ENCODE results near the gene SBF1.

Gene SBF1

DNA sequence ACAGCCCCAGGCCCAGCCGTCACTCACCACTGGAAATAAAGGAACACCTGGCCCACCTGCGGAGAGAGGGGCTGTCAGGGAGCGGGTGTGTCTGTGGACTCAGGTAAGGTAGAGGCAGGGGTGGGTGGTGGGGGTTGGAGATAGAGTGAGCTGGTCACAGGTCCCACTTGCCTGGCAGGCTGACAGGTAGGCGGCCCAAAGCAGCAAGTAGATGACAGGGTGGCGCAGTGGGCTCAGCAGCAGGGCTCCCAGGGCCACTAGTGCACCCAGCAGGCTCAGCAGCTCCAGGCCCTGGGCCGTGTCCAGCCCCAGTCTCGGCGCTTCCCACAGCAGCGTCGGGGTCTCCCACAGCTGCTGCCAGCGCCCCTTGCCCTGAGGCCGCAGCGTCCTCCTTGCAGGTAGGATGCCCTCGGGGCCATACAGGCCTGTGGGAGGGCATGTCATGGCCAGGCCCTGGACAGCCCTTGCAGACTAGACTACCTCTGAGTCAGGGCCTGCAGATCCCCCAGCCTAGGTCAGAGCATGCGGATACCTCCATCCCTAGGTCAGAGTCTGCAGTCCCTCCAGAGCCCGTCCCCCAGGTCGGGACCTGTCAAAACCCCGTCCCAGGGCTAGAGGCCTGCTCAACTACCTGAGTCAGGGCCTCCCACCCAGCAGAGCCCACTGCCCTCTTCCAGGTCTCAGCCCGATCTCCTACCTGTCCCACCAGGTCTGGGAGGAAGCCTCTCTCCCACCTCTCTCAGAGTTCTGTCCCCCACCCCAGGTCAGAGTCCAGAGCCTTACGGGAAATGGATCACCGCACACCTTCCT is 32.0 kb upstream of the SBF1 start:
- DNase-seq = no peak

DNA sequence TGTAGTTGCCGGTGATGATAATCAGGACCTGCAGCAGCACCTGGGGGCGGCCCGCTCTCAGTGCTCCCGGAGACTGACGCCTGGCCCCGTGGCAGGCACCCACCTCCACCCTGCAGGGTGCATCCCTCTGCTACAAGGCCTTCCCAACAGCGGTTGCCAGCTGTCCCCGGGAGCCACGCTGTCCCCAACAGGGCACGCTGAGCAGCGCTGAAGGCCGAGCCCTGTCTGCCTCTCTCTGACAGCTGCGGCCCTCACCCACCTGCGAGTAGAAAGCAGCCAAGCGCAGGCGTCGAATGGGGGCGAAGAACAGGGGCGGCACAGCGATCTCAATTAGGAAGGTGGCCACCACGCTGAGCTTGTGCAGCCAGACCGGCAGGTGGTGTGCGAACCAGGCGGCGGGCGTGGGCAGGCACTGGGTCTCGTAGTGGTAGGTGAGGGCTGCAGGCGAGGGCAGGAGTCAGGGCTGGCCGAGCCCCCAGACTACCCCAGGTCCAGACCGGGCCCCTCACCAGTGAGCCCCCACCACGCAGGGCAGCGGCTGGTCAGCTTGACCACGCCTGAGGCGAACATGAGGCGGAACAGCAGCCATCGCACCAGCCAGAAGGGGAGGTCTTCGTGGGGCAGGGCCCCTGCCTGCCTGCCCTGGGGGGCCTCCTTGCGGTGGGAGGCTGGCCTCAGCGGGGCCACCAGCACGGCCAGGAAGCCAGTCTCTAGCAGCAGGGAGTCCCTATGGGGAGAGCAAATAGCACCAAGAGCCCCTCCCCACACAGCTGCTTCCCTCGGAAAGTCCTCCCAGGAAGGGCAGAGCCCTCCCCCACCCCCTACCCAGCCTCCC is 31.2 kb upstream of the SBF1 start:
- DNase-seq = no peak

DNA sequence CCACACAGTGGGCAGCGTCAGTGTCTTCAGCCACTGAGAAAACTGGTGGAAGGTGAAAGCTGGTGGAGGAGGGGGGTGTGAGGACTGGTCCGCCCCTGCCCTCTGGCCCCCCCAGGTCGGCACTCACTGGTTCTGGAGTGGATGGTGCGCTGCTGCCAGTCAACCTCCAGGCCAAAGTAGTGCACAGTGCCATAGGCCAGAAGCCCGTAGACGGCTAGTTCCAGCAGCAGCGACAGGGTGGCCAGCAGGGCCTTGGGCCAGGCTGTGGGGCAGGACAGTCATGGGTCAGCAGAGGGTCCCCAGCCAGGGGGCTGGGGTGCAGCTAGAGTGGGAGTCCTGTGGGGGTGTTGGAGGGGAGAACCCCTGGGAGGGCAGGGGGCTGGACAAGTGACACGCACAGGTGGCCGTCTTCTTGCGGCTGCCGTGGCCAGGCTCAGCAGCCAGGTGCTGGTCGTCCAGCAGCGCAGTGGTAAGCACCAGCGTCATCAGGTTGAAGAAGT is 30.5 kb upstream of the SBF1 start:
- DNase-seq = no peak

DNA sequence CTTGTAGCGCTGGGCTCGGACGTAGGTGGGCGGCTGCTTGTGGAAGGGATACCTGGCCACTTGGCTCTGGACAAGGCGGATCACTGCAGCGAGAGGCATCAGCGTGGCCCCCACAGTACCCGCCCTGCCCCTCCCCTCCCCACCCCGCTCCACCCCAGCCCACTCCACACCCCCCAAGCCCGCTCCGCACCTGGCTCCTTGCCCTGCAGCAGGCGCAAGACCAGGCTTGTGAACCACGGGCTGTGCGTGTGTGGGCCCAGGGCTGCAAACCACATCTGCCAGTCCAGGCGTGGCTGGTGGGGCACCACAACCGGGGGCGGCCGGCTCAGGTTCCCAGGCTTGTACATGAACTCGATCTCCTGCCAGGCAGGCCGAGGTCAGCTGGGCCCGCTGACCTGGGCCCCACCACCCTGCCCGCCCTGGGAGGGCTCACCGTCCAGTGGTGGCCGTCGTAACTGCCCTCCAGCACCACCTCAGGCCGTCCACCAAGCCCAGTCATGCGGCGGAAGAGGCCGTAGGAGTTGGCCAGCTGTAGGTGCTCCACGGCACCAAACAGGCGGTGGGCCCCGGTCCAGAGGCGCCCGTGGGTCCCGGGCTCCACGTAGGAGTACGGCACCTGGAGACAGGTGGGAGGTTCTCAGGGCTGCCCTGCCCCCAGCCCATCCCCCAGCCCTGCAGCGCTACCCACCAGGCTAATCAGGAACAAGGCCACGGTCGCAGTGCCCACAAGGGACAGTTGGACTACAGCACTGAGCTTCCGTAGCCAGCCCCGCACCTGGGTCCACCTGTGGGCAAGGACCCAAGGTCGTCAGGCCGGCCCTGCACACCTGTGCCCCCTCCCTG is 29.8 kb upstream of the SBF1 start:
- DNase-seq = no peak

DNA sequence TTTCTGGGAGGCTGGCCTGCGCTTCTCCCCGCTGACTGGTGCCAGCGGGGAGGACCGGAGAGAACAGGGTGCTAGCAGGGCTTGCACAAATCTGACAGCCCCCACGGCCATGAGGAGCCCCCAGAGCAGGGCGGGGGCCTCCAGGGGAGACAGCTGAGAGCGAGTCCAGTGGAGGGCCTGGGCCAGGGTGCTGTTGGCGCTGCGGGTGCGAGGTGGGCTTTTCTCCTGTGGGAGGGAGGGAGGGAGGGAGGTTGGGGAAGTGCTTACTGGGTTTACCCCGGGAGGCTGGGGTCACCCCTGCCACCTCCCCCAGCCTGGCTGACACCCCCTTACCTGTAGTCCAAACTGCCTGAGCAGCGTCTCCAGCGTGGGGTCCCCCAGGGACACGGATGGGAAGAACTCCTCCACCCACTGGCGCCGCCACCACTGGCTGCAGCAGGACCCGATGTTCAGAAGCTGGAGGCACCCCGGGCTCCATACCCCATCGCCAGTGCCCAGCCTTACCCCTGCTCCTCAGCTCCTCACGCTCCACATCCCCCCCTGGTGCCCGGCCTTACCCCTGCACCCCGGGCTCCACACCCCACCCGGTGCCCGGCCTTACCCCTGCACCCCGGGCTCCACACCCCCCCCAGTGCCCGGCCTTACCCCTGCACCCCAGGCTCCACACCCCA is 28.8 kb upstream of the SBF1 start:
- no peak for DNase-seq

DNA sequence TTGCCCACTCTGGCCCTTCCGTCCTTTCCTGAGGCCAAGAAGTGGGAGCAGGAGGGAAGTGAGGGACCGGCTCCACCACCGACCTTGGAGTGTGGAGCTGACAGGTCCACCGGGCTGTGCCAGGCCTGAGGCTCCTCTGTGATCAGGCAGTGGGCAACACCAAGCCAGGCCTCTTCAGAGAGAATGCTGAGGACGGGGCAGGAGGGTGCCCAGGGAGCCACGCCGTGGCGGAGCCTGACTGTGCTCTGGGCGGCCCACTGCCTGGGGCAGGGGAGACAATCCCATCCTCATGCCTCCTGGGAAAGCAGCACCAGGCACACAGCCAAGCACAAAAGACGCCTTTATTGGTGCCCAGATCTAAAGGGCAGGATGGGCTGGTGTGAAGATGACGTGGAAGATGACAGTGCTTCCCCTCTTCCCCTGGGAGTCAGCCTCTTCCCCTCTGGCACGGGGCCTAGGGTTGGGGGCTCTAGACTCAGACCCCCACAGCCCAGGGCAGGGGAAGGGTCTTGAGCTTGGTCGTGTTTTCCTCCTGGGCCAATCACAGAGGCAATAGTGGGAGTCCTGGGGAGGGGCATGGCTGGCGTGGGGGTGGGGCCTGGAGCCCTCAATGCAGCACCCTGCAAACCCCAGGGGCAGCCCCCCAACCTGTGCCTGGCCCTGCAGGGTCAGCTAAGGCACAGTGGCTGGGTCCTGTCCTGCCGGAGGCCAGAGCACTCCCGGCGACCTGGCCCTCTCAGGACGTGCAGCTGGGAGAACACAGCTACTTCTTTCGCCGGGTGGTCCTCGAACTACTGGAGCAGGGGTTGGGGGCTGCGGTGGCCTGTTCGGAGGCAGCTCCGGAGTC is 28.0 kb upstream of the SBF1 start:
- DNase-seq = no peak

DNA sequence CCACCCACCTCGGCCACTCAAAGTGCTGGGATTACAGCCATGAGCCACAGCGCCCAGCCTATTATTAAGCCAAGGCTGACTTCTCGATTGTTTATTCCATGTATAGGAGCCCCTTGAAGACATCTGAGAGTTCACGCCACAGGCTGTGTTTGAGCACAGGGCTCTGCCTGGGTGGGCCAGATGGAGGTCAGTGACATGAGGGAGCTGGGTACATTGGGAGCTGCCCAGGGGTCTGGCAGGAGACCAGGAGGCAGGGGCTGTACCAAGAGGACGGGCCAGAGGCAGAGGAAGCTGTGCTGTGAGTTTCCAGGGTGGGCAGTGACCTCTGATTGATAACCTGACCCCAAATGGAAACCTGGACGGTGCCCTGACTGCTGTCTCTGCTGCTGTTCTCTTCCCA is 27.3 kb upstream of the SBF1 start:
- no peak for DNase-seq

DNA sequence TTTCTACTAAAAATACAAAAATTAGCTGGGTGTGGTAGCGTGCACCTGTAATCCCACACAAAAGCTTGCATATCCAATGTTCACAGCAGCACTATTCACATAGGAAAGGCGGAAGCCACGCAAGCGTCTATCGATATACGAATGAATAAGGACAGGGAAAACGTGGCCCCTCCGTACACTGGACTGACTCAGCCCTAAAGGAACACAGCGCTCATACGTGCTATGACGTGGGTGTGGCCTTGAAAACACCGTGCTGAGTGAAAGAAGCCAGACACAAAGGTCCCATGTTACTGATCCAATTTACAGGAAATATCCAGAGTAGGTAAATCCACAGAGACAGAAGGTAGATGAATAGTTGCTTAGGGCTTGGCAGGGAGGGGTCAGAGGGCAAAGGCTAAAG is 25.6 kb upstream of the SBF1 start:
- no peak for DNase-seq

DNA sequence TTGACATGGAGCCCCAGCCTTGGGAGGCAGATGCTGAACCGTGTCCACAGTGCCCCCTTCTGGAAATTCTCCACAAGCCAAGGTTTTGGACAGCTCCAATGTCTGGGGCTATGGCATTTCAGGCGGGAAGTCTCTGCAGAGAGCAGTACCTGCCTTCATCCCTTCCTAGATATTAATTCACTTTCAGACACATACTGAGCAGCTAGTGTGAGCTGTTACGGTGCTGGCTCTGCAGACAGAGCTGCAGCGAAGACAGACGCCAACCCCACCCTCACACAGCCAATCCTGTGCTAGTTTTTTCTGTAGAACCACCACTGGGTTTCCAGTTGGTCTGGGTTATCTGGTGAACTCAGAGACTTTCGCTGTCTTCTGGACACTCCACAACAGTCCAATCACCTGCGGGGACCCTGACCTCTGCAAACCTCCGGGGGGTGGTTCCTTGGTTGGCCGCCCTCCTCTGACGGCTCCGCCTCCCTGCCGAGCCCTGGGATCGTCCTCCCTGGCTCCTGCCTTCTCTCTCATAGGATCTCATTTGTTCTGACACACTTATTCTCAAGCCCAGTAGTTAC is 23.6 kb upstream of the SBF1 start:
- peak; percentile 68 for DNase-seq

DNA sequence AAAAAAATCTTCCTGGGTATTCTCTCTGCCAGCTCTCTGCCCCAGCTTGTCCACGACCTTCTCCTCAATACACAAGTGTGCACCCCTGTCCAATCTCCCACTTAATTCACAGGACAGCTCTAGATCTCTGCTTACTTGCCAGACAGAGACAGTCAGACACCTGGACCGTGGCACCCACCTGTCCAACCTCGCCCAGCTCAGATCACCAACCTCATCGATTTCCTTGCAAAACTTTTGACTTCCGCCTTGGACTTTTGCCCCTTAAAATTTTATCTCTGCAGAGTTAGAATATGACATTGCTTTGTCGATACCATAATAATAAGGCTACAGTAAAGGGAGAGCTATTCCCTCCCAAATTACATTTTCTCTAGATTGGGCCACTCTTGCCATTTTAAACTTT is 22.3 kb upstream of the SBF1 start:
- no peak for DNase-seq

DNA sequence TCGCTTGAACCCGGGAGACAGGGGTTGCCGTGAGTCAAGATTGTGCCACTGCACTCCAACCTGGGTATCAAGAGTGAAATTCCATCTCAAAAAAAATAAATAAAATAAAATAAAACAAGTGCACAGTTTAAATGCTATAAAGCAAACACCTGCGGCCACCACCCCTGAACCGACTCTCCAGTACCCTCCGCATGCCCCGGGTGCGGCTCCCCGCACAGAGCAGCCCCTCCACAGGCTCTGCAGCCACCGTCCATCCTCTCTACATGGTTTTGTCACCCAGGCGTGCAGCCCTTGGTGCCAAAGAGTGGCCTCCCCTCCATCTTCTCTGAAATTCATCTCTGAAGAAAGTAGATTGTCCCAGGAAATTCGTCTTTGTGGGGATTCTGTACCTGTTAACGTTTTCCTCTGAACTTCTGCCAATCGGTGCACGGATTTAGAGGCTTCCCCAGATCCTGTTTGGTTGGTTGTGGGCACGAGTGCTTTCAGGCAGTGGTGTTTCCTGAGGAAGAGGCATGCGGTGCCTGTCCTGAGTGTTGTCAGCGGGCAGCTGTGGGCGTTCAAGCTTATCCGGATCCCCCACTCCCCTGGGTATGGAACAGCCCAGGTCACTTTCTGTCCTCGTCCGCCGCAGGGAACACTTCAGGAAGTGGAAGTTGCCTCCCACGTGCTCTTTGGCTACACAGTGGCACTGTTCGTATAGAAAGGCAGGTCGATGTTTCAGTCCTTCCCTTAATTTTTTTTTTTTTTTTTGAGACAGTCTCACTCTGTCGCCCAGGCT is 15.9 kb upstream of the SBF1 start:
- no peak for DNase-seq

DNA sequence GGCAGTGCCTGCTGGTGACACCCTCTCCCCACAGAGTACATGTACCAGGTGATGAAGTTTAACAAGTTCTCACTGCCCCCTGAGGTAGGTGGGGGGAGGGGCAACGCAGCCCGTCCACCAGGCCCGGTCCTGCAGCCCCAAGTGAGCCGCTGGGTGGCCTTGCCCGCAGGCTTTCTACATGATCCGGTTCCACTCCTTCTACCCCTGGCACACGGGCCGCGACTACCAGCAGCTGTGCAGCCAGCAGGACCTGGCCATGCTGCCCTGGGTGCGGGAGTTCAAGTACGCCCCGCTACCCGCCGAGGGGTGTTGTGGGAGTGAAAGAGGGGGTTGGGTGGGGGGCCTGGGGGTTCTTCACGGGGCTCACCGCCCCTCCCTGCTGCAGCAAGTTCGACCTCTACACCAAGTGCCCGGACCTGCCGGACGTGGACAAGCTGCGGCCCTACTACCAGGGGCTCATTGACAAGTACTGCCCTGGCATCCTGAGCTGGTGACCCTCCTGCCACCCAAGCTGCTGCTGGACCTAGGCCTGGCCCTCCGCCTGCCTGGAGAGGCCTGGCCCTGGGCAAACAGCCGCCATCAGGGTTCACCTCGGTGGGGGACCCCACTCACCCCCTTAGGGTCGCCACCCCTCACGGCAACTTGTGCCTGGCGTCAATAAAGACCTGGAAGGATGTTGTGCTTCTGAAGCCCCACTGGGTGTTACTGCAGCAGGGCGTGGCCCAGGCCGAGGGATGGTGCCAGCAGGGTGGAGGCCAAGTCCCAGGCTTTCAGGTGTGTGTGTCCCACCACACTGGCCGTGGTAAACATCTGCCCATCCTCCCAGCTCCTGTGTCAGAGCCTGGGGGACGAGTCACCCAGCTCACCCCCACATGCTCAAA is 14.8 kb upstream of the SBF1 start:
- no peak for DNase-seq

DNA sequence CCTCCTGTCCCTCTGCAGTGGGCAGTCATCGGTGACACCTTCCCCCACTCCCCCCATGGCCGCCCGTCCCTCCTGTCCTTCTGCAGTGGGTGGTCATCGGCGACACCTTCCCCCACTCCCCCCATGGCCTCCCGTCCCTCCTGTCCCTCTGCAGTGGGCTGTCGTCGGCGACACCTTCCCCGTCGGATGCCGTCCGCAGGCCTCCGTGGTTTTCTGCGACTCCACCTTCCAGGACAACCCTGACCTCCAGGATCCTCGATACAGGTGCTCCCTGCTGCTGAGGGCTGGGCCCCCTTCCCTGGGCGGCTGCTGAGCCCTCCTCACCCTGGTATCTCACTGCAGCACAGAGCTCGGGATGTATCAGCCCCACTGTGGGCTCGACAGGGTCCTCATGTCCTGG is 14.1 kb upstream of the SBF1 start:
- no peak for DNase-seq

DNA sequence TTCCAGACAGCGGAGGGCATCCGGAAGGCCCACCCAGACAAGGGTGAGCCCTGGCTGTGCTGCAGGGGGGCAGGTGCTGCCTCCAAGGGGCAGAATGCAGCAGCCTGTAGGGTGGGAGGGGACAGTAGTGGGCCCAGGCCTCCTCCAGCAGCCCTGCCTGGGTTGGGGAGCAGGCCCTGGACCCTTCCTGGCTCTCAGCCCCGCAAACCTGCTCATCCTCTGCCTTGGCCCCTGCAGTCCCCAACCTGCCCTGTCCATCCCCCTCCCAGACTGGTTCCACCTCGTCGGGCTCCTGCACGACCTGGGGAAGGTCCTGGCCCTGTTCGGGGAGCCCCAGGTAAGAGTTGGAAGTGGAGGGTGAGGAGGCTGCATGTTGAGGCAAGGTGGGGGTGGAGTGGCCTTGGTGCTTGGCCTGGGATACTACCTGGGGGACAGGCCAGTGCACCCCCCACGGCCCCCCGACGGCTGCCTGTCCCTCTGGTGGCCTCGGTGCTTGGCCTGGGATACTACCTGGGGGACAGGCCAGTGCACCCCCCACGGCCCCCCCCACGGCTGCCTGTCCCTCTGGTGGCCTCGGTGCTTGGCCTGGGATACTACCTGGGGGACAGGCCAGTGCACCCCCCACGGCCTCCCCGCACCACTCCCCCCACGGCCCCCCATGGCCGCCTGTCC is 13.3 kb upstream of the SBF1 start:
- DNase-seq = no peak

DNA sequence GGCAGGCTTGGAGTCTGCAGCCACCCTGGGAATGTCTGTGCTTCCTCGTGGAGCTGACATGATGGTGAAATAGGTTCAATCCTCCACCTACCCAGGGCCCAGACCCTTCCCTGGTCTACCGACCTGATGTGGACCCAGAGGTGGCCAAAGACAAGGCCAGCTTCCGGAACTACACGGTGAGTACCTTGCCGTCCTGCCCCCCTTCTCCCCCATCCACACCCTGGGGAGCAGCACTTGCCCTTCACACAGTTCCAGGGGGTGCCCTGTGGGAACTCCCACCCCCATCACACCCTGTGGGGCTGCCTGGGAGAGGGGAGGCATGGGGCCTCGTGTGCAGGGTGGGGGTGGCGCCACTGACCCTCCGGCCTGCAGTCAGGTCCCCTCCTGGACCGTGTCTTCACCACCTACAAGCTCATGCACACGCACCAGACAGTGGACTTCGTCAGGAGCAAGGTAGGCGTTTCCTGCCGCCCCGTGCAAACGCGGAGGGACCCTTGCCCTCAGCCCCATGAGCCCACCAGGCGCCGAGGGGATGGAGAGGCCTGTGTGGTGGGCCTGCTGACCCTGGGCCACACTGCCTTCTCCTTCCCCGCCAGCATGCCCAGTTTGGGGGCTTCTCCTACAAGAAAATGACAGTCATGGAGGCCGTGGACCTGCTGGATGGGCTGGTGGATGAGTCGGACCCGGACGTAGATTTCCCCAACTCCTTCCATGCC is 12.6 kb upstream of the SBF1 start:
- no peak for DNase-seq

DNA sequence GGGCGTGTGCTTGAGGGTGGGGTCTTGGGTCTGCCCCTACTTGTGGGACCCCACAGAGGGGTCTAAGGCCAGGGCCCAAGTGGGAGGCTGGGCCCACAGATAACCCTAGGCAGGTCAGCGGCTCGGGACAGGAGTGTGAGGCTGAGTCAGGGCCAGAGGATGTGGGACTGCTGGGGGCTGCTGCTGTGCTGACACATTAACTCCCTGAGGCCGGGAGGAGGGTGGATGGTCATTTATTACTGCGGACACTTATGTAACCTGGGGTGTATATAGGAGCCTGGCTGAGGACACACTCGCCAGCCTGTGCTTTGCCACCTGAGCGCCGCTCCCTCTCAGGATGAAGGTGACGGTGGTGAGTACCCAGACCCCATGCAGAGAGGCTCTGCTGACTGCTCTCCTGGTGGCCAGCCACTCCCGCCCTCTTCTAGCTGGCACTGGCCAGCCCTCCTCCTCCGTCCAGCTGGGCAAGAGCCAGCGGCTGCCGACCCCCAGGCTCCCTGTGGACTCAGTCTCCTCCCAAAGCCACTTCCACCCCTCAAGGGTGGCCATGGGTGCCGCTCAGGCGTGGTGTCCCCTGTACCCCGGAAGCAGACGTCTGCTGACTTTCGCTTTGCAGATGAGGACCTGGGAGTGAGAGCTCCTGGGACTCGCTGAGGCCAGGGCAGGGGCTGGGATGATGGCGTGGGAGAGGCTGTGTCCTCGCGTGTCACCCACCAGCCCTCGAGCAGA is 11.9 kb upstream of the SBF1 start, which contains the start of gene MIOX:
Gene MIOX (plus strand): TSS at position 299 of the 729 bp plus-strand sequence. CDS start 39 bp downstream, at position 338.
- DNase-seq = no peak
